Frontal cortex (tissue), 4 donors: ENCODE measurements around the gene TK1. TPM values are rescaled to one million over a fixed set of nuclear protein-coding genes. Genes with fewer than 3 reads are reported as not detected.

ENCODE experiments used
- DNase-seq, 2 donors: peaks; one replicate each; pipeline ENCODE4 v3.0.0; 2012; ENCODE audit warnings: low spot score in 2 of 2
- FAIRE-seq: peaks from 2 replicates; lab custom pipeline; 2012; peaks lifted over from hg19 to GRCh38; lab: Jason Lieb, UNC
- total RNA-seq: library from RNA; depleted of rRNA; stranded (reverse); fragments of >200 nt; gene quantifications from one replicate; pipeline ENCODE4 v1.2.3, GENCODE V29; 2014
- donor health status: control.
- donor health status: control.
- donor health status: control.

Gene TK1
- total RNA-seq, 1 donor from 2014 or later, result 3.7 TPM

- FAIRE-seq, result no peak
- no peak for DNase-seq
Measured at GRCh38 chr17:78138204-78139060, 48.4 kb downstream of the TK1 start.

DNA sequence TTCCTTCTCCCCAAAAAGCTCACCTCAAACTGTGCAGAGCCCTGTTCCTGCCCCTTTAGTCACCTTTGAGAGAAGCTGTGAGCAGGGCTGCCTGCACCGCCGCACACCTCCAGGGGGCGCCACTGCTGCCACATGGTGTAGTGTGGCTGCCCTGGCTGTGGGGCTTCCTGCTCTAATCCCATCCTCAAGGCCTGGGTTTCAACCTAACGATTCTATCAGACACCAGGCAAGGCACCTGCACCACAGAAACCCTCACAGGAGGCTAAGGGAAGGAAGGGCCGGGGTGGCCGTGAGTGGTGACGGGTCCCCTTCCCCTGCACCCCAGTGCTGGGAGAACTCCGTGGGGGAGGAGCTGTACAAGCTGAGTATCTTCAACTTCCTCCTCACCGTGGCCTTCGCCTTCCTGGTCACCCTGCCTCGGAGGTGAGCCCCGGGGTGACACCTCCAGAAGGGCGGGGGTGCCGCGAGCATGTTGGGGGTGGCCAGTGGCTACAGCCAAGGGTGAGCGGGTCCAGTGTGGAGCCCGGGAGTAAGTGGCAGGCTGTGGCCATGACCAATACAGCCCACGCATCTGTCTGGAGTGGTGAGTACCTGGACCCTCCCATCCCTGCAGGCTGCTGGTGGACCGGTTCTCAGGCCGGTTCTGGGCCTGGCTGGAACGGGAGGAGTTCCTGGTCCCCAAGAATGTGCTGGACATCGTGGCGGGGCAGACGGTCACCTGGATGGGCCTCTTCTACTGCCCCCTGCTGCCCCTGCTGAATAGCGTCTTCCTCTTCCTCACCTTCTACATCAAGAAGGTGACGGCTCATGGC lies 49.3 kb downstream of the TK1 start:
- DNase-seq (no peak), FAIRE-seq (no peak)

DNA sequence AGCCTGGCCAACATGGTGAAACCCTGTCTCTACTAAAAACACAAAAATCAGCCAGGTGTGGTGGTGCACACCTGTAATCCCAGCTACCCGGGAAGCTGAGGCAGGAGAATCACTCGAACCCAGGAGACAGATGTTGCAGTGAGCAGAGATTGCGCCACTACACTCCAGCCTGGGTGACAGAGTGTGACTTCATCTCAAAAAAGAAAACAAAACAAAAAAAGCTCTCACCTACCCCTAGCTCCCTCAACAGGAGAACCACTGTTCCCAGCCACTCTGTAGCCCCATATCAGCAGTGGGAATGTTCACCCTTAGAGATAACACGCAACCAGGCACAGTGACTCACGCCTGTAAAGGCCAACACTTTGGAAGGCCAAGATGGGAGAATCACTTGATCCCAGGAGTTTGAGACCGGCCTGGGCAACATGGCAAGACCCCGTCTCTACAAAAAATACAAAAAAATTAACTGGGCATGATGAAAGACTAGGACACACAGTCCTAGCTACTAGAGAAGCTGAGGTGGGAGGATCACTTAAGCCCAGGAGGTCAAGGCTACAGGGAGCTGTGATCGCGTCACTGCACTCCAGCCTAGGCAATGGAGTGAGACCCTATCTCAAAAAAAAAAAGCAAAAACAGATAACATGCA lies 50.9 kb downstream of the TK1 start:
- FAIRE-seq, result no peak
- no peak for DNase-seq

DNA sequence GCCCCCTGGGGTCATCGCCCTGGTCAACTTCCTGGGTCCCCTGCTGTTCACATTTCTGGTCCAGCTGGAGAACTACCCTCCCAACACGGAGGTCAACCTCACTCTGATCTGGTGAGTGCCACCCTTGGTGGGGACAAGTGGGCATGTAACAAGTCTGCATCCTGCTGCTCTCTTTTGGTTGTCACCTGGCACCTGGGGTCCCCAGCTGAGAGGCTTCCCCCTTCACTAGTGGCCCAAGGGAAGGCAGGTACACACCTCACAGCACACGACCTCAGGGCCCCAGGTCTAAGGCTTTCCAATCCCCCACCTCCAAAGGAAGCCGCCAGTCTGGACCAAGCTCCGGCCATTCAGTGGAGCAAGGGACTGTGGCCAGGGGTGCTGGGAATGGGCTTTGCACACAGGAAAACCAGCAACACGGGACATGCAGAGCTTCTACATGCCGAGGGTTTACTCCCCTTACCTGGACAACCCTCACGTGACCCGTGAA lies 51.9 kb downstream of the TK1 start:
- no peak for FAIRE-seq
- no peak for DNase-seq

- no peak for FAIRE-seq
- DNase-seq, result no peak
Measured at GRCh38 chr17:78133971-78134898, 52.6 kb downstream of the TK1 start.

GRCh38 chr17:78133179-78133951 lies 53.5 kb downstream of the TK1 start:
- DNase-seq (no peak), FAIRE-seq (no peak)

- no peak for FAIRE-seq
- DNase-seq, result no peak
Measured at GRCh38 chr17:78132767-78133178, 54.1 kb downstream of the TK1 start.

GRCh38 chr17:78132084-78132676 lies 54.7 kb downstream of the TK1 start:
- DNase-seq (peak in 1 of 2 donors; percentile 22), FAIRE-seq (no peak)

- no peak for FAIRE-seq
- DNase-seq, result peak in 1 of 2 donors; percentile 74
Measured at GRCh38 chr17:78131172-78132083, 55.4 kb downstream of the TK1 start.

DNA sequence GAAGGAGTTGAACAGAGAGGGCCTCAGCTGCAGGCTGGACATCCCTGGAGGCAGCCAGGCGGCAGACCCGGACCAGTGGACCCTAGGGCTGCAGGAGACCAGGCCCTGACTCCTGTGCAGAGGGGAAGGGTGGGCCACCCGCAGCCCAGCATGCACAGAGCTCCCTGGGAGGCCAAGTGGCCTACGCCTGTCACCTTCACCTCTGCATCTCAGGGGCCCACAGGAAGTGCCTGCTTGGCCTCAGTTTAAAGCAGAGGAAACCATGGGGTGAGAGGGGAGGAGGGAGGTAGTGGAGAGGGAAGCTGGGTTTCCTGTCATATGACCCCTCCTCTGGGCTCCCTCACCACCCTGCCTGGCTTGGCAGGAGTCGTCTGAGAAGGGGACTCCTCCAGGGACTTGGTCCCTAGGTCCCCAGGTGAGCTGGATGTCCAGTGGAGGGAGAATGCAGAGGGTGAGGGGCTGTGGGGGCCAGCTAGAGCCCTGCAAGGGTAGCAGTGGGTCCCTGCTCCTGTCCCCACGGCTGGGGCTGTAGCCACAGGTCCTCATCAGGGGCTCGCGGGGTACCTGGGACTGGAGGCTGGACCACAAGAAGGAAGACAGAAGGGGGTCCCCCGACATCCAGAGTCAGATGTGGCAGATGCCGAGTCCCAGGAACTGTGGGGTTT lies 56.3 kb downstream of the TK1 start, which contains the start of gene TMC8:
Gene TMC8 (plus strand): TSS at position 335 of the 665 bp plus-strand sequence. CDS start 818 bp downstream, outside the sequence.
- no peak for DNase-seq
- FAIRE-seq, result no peak

DNA sequence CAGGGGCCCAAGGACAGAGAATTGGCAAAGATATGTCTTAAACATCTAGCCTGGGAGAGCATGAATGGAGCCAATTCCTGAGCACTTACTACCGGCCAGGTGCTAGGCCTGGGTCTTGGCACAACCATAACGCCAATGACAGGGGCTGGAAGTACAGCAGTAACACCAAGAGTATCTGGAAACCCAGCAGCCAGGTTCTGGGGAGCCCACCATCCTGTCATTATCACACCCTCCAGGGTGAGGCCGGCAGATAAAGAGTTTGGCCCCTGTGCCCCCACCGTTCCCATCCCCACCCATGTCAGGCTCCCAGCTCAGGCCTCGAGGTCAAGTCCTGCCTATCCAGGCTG lies 56.8 kb downstream of the TK1 start:
- DNase-seq (no peak), FAIRE-seq (no peak)

DNA sequence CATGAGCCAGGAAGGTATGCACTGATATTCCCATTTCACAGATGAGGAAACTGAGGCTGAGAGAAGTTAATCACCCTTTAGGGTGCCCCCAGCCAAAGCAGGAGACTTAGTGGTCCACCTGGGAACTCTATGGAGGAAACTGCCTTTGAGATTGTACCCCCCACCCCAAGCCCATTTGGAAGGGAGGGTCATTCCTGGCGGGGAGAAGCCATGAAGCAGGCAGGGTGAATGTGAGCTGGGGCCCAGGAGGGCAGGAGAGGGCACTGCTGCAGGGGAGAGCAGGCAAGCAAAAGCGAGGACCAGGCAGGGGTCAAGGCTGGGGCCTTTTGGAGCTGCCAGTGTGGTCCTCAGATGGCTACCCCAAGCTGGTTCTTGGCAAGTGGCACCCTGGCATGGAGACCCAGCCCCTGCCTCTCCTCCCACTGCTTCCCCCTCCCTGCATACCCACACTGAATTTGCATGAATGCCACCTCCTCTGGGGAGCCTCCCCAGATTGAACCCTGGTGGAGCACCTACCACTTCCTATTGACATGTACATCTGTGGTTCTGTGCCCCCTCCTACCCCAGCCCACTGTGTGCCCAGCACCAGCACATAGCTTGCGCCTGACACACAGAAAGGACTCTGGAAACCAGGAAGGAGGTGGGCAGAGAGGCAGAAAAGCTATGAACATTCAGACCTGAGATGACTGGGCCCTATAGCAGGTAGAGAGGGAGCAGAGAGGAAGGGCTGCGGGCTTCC lies 57.3 kb downstream of the TK1 start:
- no peak for FAIRE-seq
- no peak for DNase-seq

GRCh38 chr17:78128551-78129350 lies 58.1 kb downstream of the TK1 start, which contains the start of gene TMC6:
Gene TMC6, minus strand, starts transcription at chr17:78128755. Its CDS starts 1,923 bp downstream, at chr17:78126832.
- peak; percentile 89 to 90 for DNase-seq
- FAIRE-seq, result no peak

- no peak for FAIRE-seq
- peak; percentile 63 to 81 for DNase-seq
Measured at GRCh38 chr17:78127888-78128550, 58.8 kb downstream of the TK1 start.
